ENCODE data around the gene SEC24C.

The SEC24C gene

GRCh38 chr10:73797324-73798025 lies 53.3 kb downstream of the SEC24C start:
- DNase-seq = no peak

DNA sequence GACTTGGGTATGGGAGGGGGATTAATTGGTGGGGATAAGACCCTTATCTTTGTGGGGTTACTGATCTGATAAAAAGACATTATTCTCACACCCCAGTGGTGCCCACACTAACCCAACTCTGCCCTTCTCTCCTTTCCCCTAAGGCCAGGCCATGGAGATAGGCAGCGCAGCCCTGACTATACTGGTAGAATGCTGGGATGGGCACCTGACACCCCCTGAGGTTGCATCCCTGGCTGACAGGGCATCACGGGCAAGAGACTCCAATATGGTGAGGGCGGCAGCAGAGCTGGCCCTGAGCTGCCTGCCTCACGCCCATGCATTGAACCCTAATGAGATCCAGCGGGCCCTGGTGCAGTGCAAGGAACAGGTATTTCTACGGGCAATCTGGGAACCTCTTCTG lies 53.9 kb downstream of the SEC24C start:
- no peak for DNase-seq

DNA sequence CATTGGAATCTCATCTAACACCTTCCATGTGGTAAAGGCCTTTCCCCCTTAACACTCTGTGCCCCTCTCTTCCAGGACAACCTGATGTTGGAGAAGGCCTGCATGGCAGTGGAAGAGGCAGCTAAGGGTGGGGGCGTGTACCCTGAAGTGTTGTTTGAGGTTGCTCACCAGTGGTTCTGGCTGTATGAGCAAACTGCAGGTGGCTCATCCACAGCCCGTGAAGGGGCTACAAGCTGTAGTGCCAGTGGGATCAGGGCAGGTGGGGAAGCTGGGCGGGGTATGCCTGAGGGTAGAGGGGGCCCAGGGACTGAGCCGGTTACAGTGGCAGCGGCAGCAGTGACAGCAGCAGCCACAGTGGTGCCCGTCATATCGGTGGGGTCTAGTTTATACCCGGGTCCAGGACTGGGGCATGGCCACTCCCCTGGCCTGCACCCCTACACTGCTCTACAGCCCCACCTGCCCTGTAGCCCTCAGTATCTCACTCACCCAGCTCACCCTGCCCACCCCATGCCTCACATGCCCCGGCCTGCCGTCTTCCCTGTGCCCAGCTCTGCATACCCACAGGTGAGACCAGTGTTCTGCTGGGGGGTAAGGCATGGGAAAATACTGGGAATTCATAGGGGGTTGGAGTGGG lies 54.9 kb downstream of the SEC24C start:
- DNase-seq = no peak

GRCh38 chr10:73799899-73800559 lies 55.9 kb downstream of the SEC24C start:
- DNase-seq = no peak

GRCh38 chr10:73800560-73801252 lies 56.5 kb downstream of the SEC24C start:
- DNase-seq = no peak

DNA sequence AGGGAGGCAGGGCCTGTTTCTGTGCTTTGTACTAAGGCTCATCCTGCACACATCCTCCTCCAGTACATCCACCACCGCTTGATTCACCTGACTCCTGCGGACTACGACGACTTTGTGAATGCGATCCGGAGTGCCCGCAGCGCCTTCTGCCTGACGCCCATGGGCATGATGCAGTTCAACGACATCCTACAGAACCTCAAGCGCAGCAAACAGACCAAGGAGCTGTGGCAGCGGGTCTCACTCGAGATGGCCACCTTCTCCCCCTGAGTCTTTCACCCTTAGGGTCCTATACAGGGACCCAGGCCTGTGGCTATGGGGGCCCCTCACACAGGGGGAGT lies 57.0 kb downstream of the SEC24C start:
- DNase-seq = no peak

DNA sequence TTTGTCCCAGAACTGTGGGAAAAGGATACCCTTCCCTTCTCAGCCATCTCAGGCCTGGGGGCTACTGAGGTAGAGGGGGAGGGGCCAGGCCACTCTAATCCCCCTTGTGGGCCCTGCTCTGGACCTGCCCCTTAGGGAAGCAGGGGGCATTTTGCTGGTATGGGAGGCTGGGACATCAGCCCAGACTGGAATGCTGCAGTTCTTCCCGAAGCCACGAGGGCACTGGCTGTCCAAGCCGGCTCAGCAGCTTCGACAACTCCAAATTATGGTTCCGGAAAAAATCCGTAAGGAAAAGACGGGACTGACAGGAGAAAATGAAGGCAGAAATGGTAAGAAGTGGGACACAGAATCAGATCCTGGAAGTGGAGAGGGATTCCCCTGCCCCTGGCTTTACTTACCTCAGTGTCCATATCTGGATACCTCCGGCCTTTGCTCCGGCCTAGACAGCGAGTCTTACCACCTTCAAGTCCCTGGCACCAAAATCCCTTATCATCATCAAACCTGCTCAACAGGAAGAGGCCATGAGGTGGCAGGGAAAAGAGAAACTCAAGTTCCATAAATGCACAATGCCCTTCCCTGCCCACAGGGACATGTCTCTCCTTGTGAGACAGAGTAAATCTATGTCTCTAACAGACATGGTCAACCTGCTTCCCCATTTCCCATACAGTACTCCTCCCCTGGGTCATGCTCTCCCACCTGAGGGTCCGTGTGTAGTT lies 58.3 kb downstream of the SEC24C start:
- DNase-seq = no peak

DNA sequence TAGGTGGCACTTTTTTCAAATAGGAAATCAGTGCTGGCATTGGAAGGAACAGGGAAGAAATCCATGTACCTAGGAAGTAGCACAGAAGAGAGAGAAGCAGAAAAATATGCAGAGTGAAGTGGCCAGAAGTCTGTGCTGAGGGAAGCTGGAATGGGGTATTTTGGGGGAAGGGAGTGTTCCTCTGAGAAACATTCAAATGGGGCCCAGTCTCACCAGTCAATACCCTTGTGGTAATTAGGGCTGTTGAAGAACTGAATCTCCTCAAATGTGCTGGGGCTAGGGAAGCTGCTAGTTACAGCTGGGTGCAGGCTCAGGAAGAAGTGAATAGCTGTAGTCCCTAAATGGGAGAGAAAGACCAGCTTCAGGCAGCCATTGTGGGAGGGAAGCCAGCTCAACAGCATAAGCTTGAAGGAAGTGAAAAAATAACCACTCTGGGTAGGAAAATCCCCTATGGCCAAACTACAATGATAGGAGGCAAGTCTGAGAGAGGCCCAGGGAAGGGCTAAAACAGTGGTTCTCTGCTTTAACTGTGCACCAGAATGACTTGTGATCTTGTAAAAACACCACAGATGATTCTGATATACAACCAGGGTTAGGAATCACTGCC lies 59.6 kb downstream of the SEC24C start:
- DNase-seq = no peak

- no peak for DNase-seq
Measured at GRCh38 chr10:73806176-73806950, 62.2 kb downstream of the SEC24C start.

- DNase-seq = no peak
Measured at GRCh38 chr10:73807471-73807870, 63.3 kb downstream of the SEC24C start.

DNA sequence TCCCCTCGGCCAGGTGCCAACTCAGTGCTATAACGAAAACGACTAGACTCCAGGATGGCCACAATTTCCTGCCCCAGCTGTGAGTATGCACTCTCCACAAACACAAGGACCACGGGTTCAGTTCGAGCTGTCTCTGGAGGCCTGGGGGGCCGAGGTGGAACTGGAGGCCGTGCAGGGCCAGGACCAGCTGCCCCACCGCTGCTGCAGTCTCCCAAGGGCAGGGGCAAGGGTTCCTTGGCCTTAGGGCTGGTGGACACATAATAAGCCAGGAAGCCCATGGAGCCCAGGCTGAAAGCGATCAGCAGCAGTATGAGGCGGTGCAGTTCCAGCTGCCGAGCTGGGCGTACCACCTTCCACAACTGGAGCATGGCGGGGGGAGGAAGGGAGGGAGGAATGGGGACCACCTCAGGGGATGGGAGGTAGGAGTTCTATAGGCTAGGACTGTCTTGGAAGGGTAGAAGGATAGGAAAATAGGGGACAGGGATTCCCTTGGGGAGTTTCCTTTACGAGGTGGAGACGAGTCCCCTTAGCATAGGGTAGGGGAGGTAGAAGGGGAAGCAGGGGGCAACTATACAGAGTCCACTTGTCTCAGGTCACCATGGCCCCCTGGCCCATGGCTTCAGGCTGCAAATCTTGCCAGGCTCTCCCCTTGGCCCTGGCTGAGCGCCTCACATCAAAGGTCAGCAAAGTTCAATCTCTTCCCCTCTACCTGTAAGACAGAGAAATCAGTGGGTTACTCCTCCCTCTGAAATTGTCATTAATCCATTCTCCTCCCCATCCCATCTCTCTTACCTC lies 64.0 kb downstream of the SEC24C start:
- no peak for DNase-seq

- no peak for DNase-seq
Measured at GRCh38 chr10:73809061-73809818, 65.1 kb downstream of the SEC24C start.

- DNase-seq = no peak
Measured at GRCh38 chr10:73810358-73810734, 66.2 kb downstream of the SEC24C start.

DNA sequence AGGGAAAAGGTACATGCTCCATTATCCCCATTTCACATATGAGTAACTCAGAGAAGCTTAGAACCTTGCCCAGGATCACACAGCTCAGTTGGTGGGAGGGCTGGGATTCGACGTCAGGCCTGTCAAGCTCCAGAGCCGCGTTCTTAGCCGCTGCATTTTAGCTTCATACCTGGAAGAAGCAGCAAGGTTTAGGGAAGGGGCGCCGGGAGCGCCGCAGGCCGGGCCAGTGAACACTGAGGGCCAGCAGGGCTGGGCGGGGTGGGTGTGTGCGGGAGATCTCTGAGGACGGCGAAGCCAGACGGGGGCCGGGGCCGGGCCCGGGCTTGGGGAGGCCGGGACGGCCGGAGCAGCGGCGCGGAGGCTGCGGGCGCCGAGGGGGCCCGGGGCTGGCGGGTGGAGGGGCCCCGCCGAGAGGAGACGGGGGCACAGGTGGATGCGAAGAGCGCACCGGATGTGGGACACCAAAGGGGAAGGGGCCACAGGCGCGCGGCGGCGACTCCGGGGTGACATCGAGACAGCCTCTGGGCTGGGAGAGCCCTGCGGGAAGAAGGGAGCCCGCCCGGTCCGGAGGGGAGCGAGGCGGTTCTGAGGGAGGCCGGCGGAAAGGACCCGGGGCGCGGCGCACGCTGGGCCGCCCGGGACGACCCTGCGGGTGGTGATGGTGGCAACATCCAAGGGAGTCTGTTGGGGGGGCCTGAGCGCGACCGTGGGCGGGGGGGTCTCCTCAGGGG lies 66.7 kb downstream of the SEC24C start:
- DNase-seq = no peak

DNA sequence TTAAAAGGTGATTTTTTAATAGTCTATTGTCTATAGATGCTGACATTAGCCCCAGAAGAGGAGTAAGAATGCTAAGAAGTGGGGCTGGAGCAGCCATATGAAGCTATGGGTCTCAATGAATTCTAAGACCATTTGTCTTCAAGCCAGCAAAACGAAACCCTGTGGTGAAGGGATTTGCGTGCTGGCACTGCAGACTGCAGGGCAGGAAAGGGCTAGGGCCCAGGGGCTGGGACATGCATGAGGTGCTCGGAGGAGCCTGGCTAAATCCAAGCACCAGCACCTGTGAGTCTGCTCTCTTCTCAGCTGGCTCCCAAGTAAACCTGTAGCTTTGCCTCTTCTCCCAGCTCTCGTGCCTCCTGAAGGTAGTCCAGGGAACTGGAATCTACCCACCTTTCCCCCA lies 68.5 kb downstream of the SEC24C start:
- DNase-seq = no peak

DNA sequence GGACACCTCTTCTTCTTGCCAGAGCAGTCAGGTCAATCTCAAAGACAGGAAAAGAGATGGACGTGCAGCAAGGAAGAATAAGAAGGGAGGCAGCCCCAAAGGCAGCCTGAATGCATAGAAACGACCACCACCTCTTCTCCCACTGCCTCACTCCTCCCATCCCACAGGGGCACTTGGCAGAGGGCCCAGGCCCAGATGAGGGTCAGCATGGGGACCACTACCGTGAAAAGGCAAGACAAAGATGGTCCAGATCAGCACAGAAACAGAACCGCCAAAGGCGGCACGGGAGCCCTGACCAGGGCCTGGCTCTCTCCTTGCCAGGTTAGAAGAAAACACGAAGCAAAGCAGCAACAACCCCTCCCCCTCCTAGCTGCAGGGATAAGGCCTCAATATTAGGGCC lies 69.2 kb downstream of the SEC24C start:
- no peak for DNase-seq

DNA sequence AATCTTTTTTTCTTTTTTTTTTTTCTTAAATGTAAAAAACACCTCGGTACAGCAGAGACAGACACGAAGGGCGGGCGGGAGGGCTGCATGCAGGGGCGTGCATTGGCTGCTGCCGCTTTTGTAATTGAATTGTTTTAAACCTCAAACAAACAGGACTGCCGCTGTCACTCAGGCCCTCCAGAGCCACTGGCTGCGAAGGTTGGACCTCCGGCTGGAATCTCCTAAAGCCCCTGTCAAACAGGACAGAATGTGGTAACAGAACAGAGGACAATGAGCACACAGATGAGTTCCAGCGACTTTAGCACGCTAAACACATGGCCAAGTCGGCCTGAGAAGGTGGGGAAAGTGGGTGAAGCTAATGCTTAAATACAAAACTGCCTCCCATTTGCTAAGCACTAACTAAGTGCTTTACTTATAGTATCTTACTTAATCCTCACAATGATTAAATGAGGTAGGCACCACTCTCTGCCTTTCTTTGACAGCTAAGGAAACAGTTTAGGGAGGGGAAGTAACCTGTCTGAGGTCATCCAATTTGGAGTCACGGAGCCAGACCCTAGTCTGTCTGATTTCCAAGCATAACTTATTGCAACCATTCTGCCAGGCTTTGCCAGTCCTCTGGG lies 70.2 kb downstream of the SEC24C start:
- DNase-seq = no peak

- no peak for DNase-seq
Measured at GRCh38 chr10:73814896-73815718, 70.9 kb downstream of the SEC24C start.
